HT-29 (cell line): ENCODE results near the gene HOXB13. TPM values are rescaled to one million over a fixed set of nuclear protein-coding genes. Genes with fewer than 3 reads are reported as not detected.

Source experiments
- DNase-seq: peaks from one replicate; pipeline ENCODE4 v3.0.0-alpha.2; 2015; ENCODE audit warnings: low spot score
- small RNA-seq: library from RNA; depleted of rRNA; stranded (forward); fragments of <200 nt; gene quantifications from one replicate; pipeline ENCODE3, GENCODE V24; 2014
- total RNA-seq: library from RNA; depleted of rRNA; stranded (reverse); fragments of >200 nt; shearing (Covaris generic); gene quantifications from 2 replicates; pipeline ENCODE4 v1.2.3, GENCODE V29; 2014; rRNA removed

Gene HOXB13
- total RNA-seq, 1 experiment from 2014 or later = 5.3 TPM

- no peak for DNase-seq
Observed at GRCh38 chr17:48711128-48711527, 17.4 kb downstream of the HOXB13 start.

- no peak for DNase-seq
Observed at GRCh38 chr17:48704361-48705248, 23.9 kb downstream of the HOXB13 start.

- DNase-seq = no peak
Observed at GRCh38 chr17:48701864-48702532, 26.6 kb downstream of the HOXB13 start.

GRCh38 chr17:48693178-48693577 is 35.4 kb downstream of the HOXB13 start:
- no peak for DNase-seq

GRCh38 chr17:48692049-48692448 is 36.5 kb downstream of the HOXB13 start:
- DNase-seq = no peak

- DNase-seq = no peak
Observed at GRCh38 chr17:48690655-48691054, 37.9 kb downstream of the HOXB13 start.

GRCh38 chr17:48681609-48682008 is 46.9 kb downstream of the HOXB13 start:
- no peak for DNase-seq

- DNase-seq = no peak
Observed at GRCh38 chr17:48679385-48680096, 49.0 kb downstream of the HOXB13 start.

- peak; percentile 57 for DNase-seq
Observed at GRCh38 chr17:48678141-48678971, 50.2 kb downstream of the HOXB13 start.

- DNase-seq = no peak
Observed at GRCh38 chr17:48676963-48677558, 51.5 kb downstream of the HOXB13 start.

Small RNA genes lying within 50 kb of the gene (small RNA-seq; reads per million reads assigned to genes)
- not detected for gene AC091179.2
- not detected for gene COX6B1P2
- not detected for gene MIR3185
- not detected for gene RF02132
- not detected for gene RF02133
- gene RN7SL125P = not detected

Other genes with a start within 250 kb of the HOXB13 start
- gene HOXB1, start 197.7 kb downstream of the HOXB13 start, total RNA-seq = 0.08 TPM in 1 of 2 replicates, not detected in the other
- 2.3 and 7.0 TPM in 2 replicates for gene HOXB2, start 183.6 kb downstream of the HOXB13 start, total RNA-seq
- 14.5 and 15.5 TPM in 2 replicates for gene HOXB4, start 150.4 kb downstream of the HOXB13 start, total RNA-seq
- 99.5 and 126 TPM in 2 replicates for gene HOXB3, start 138.5 kb downstream of the HOXB13 start, total RNA-seq
- 7.5 and 8.2 TPM in 2 replicates for gene HOXB5, start 135.0 kb downstream of the HOXB13 start, total RNA-seq
- 160 and 174 TPM in 2 replicates for gene HOXB6, start 123.8 kb downstream of the HOXB13 start, total RNA-seq
- gene HOXB7, start 117.7 kb downstream of the HOXB13 start, total RNA-seq = 37.3 and 39.7 TPM in 2 replicates
- 51.0 and 52.7 TPM in 2 replicates for gene HOXB8, start 113.5 kb downstream of the HOXB13 start, total RNA-seq
- gene HOXB9, start 102.4 kb downstream of the HOXB13 start, total RNA-seq = 177 and 188 TPM in 2 replicates
- gene PRAC1, start 6.2 kb downstream of the HOXB13 start, total RNA-seq = not detected in 2 replicates
- gene PRAC2, start 5.6 kb downstream of the HOXB13 start, total RNA-seq = 0.76 TPM in 1 of 2 replicates, not detected in the other
- gene TTLL6, start 88.5 kb upstream of the HOXB13 start, total RNA-seq = 0.05 and 0.36 TPM in 2 replicates
- 8.1 and 11.0 TPM in 2 replicates for gene CALCOCO2, start 102.3 kb upstream of the HOXB13 start, total RNA-seq
- gene ATP5MC1, start 164.0 kb upstream of the HOXB13 start, total RNA-seq = 179 and 187 TPM in 2 replicates
- gene UBE2Z, start 179.7 kb upstream of the HOXB13 start, total RNA-seq = 73.9 and 75.5 TPM in 2 replicates
- gene SNF8, start 216.1 kb upstream of the HOXB13 start, total RNA-seq = 93.9 and 141 TPM in 2 replicates
- not detected in 2 replicates for gene GIP, start 239.8 kb upstream of the HOXB13 start, total RNA-seq